Mucosa of rectum (tissue), 2 donors: ENCODE results near the gene PDIA4.
"Not testable (repeated sequence)": the region's sequence is repeated elsewhere in the genome, so short reads cannot be mapped to it uniquely, and the experiment has no call there.

Experiments used
- H3K27ac ChIP-seq, 2 donors: one replicate each; pipeline ENCODE4 v1.7.0; 2013; ENCODE audit warnings: inconsistent platforms in 2 of 2, low read depth in 2 of 2, low read length in 2 of 2
- H3K27me3 ChIP-seq, 2 donors: one replicate each; pipeline ENCODE4 v1.7.0; 2013; ENCODE audit warnings: low read length in 2 of 2; ENCODE audit not compliant: control insufficient read depth in 2 of 2, insufficient read depth in 2 of 2
- H3K36me3 ChIP-seq, 2 donors: one replicate each; pipeline ENCODE4 v1.7.0; 2013; ENCODE audit warnings: low read length in 2 of 2; ENCODE audit not compliant: control insufficient read depth in 2 of 2, insufficient read depth in 2 of 2
- H3K4me1 ChIP-seq, 2 donors: one replicate each; pipeline ENCODE4 v1.7.0; 2013; ENCODE audit warnings: low read length in 2 of 2, mild to moderate bottlenecking in 1 of 2; ENCODE audit not compliant: control insufficient read depth in 2 of 2, insufficient read depth in 2 of 2
- H3K4me3 ChIP-seq, 2 donors: one replicate each; pipeline ENCODE4 v1.7.0; 2013; ENCODE audit warnings: low read length in 2 of 2
- H3K9ac ChIP-seq, 2 donors: one replicate each; pipeline ENCODE4 v1.7.0; 2013; ENCODE audit warnings: low read length in 2 of 2, low read depth in 1 of 2, mild to moderate bottlenecking in 1 of 2
- H3K9me3 ChIP-seq, 2 donors: one replicate each; pipeline ENCODE4 v1.7.0; 2013; ENCODE audit warnings: low read length in 2 of 2; ENCODE audit not compliant: control insufficient read depth in 2 of 2
- donor health status: healthy.
- donor health status: Normal muscosa, but diverticular disease.

PDIA4 gene

GRCh38 chr7:149014309-149014708, 14.0 kb downstream of the PDIA4 start:
- Histone ChIP-seq H3K36me3 (peaks cover 59 to 81% of the 10 kb centered on the region in 2 donors), H3K27me3 (no peaks in the 10 kb centered on the region), H3K27ac (no peak overlapping the region), H3K9ac (no peak overlapping the region), H3K4me1 (no peaks in the 10 kb centered on the region), H3K4me3 (no peak overlapping the region), H3K9me3 (no peaks in the 10 kb centered on the region)

DNA sequence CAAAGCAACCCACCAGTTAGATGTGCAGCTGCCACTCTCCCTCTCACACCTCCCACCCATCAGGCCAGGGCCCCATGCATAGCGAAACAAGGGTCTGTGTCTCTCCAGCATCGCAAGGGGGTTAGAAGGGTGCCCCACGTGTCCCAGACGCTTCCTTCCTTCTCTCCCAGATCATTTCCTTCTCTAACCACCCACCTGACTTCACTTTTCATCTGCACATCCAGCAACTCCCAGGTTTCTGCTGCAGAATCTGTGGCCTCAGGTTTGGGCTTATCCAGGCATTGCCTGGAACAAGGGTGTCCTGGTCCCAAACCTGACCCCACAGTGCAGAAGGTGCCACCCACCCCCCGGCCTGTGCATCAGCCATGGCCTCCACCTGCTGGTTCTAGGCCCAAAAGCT, 14.4 kb downstream of the PDIA4 start:
- peaks cover 57 to 80% of the 10 kb centered on the region in 2 donors for H3K36me3 ChIP-seq
- H3K4me1 ChIP-seq, result no peaks in the 10 kb centered on the region

DNA sequence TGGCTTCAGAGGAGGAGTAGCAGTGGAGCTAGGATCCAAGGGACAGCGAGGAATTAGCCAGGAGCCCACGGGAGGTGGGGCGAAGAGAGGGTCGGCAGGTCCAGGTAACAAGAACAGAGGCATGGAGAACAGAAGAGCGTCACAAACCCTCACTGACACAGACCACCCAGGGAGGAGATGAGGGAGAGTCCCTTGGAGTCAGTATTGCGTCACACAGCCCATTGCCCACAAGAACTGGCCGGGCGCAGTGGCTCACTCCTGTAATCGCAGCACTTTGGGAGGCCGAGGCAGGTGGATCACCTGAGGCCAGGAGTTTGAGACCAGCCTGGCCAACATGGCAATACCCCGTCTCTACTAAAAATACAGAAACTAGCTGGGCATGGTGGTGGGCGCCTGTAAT, 15.6 kb downstream of the PDIA4 start:
- not testable (repeated sequence) for H3K9me3 ChIP-seq, H3K4me1 ChIP-seq, H3K4me3 ChIP-seq, H3K27ac ChIP-seq, H3K9ac ChIP-seq, H3K27me3 ChIP-seq
- peaks cover 61 to 82% of the 10 kb centered on the region in 2 donors for H3K36me3 ChIP-seq

More for the DNA sequence above, 14.4 kb downstream of the PDIA4 start:
- no peaks in the 10 kb centered on the region for H3K9me3 ChIP-seq
- no peak overlapping the region for H3K9ac ChIP-seq
- no peak overlapping the region for H3K4me3 ChIP-seq
- no peak overlapping the region for H3K27ac ChIP-seq
- H3K27me3 ChIP-seq, result no peaks in the 10 kb centered on the region

DNA sequence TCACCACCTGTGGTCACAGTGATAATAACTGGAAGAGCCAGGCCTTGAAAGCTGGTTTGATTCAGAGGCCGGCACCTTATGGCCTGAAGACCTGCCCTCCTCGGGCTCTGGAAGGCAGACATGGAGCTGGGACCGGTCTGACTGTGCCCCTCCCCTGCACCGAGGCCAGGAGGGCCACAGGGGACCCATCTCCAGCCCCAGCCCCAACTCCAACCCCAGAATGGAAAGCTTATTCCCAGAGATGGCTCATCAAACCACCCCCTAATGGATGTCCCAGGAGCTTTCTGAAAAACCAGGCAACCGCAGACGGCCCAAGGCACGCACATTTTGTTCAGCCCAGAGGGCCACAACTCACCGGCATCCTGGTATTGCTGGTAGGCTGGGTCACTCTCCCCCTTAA, 16.8 kb downstream of the PDIA4 start:
- Histone ChIP-seq H3K9ac (no peak overlapping the region), H3K4me1 (no peaks in the 10 kb centered on the region), H3K27me3 (no peaks in the 10 kb centered on the region), H3K4me3 (no peak overlapping the region), H3K36me3 (peaks cover 72 to 86% of the 10 kb centered on the region in 2 donors), H3K27ac (no peak overlapping the region), H3K9me3 (no peaks in the 10 kb centered on the region)

DNA sequence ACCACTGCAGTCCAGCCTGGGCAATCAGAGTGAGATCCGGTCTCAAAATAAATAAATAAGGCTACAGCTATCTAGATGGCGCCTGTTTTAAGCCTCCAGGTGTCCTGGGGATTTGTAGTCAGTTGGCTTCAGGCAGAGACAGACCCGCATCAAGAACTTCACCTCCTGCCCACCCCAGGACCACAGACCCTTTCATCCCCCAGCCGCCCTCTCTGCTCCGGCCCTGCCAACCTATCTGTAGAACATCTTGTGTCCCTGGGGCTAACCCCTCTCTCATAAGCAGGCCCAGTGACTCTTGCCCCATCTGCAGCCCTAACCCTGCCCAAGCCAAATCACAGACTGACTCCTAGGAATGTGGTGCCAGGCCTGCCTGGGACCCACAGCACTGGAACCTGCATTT, 17.9 kb downstream of the PDIA4 start:
- H3K4me1 ChIP-seq, result no peaks in the 10 kb centered on the region
- H3K36me3 ChIP-seq, result peaks cover 72 to 85% of the 10 kb centered on the region in 2 donors

GRCh38 chr7:149009527-149009926, 18.8 kb downstream of the PDIA4 start:
- no peaks in the 10 kb centered on the region for H3K4me1 ChIP-seq
- no peak overlapping the region for H3K27ac ChIP-seq
- no peaks in the 10 kb centered on the region for H3K27me3 ChIP-seq
- no peak overlapping the region for H3K9ac ChIP-seq
- H3K36me3 ChIP-seq, result peaks cover 65 to 83% of the 10 kb centered on the region in 2 donors
- no peaks in the 10 kb centered on the region for H3K9me3 ChIP-seq
- H3K4me3 ChIP-seq, result no peak overlapping the region

More for the DNA sequence above, 17.9 kb downstream of the PDIA4 start:
- Histone ChIP-seq H3K27me3 (no peaks in the 10 kb centered on the region), H3K4me3 (no peak overlapping the region), H3K9ac (no peak overlapping the region), H3K27ac (no peak overlapping the region), H3K9me3 (no peaks in the 10 kb centered on the region)

GRCh38 chr7:149007611-149008010, 20.7 kb downstream of the PDIA4 start:
- peaks cover 68 to 83% of the 10 kb centered on the region in 2 donors for H3K36me3 ChIP-seq
- no peaks in the 10 kb centered on the region for H3K4me1 ChIP-seq
- H3K4me3 ChIP-seq, result no peak overlapping the region
- H3K9me3 ChIP-seq, result no peaks in the 10 kb centered on the region
- H3K9ac ChIP-seq, result no peak overlapping the region
- H3K27ac ChIP-seq, result no peak overlapping the region
- H3K27me3 ChIP-seq, result no peaks in the 10 kb centered on the region

DNA sequence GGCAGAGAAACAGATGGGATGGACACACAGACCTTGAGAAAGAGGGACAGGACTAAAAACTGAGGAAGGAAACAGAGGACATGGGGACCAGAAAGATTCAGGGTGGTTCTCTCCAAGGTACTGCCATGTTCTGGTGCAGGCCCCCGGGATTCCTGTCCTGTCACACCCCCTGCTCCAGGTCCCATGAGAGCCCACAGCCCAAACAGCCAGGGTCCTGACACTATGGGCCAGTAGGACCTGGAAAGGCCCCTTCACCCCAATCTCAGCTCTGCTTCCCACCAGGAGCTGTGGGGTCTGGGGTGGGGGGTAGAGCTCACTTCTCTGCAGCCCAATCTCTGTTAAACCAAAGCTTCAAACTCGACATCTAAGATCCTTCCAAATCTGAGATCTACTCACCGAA, 21.2 kb downstream of the PDIA4 start:
- Histone ChIP-seq H3K4me3 (no peak overlapping the region), H3K36me3 (peaks cover 64 to 81% of the 10 kb centered on the region in 2 donors), H3K27ac (no peak overlapping the region), H3K9me3 (no peaks in the 10 kb centered on the region), H3K4me1 (no peaks in the 10 kb centered on the region), H3K27me3 (no peaks in the 10 kb centered on the region), H3K9ac (no peak overlapping the region)

GRCh38 chr7:149006345-149006725, 22.0 kb downstream of the PDIA4 start:
- Histone ChIP-seq H3K36me3 (peaks cover 60 to 73% of the 10 kb centered on the region in 2 donors), H3K4me1 (no peaks in the 10 kb centered on the region), H3K27me3 (no peaks in the 10 kb centered on the region), H3K9ac (no peak overlapping the region), H3K27ac (no peak overlapping the region), H3K4me3 (no peak overlapping the region), H3K9me3 (no peaks in the 10 kb centered on the region)

GRCh38 chr7:149005427-149006344, 22.6 kb downstream of the PDIA4 start:
- H3K4me1 ChIP-seq, result no peaks in the 10 kb centered on the region
- no peak overlapping the region for H3K4me3 ChIP-seq
- no peaks in the 10 kb centered on the region for H3K27me3 ChIP-seq
- H3K36me3 ChIP-seq, result peaks cover 54 to 67% of the 10 kb centered on the region in 2 donors
- H3K9me3 ChIP-seq, result no peaks in the 10 kb centered on the region
- H3K27ac ChIP-seq, result no peak overlapping the region
- no peak overlapping the region for H3K9ac ChIP-seq
